Activated CD4-positive, alpha-beta T cell treated with anti-CD3 and anti-CD28 coated beads, Interleukin-2, amount 10 ng/mL, durations not matched to agents 7 days and 5 days (primary cell): Measurements from ENCODE around the gene KCNIP4. TPM values are rescaled to one million over a fixed set of nuclear protein-coding genes. Genes with fewer than 3 reads are reported as not detected.
A peak's percentile ranks its signal among the peaks of the same experiment; 100 is the strongest.

Experiments
- CTCF ChIA-PET: fragments of 350-600 bp; sonication (Branson Sonifier 250); formaldehyde crosslinking; loops from one replicate; lab custom pipeline; 2021; ENCODE audit warnings: antibody characterized with exemption; lab: Charles Lee
- POLR2A ChIA-PET: fragments of 350-600 bp; sonication (Branson Sonifier 250); formaldehyde crosslinking; loops from one replicate; lab custom pipeline; 2021; ENCODE audit warnings: antibody characterized with exemption; lab: Charles Lee
- DNase-seq: peaks from one replicate; pipeline ENCODE4 v3.0.0-alpha.2; 2020
- H3K27ac Mint-ChIP-seq: one replicate; pipeline ENCODE4 v1.8.0; 2021; ENCODE audit warnings: mild to moderate bottlenecking, moderate library complexity, mixed read lengths
- H3K27me3 Mint-ChIP-seq: one replicate; pipeline ENCODE4 v1.8.0; 2021; ENCODE audit warnings: mixed read lengths
- H3K36me3 Mint-ChIP-seq: one replicate; pipeline ENCODE4 v1.8.0; 2021; ENCODE audit warnings: low read depth, mixed read lengths
- H3K4me1 Mint-ChIP-seq: one replicate; pipeline ENCODE4 v1.8.0; 2021; ENCODE audit warnings: mixed read lengths
- H3K4me3 Mint-ChIP-seq: one replicate; pipeline ENCODE4 v1.8.0; 2021; ENCODE audit warnings: mild to moderate bottlenecking, moderate library complexity, mixed read lengths
- H3K9me3 Mint-ChIP-seq: one replicate; pipeline ENCODE4 v1.8.0; 2021; ENCODE audit warnings: mixed read lengths
- total RNA-seq, 2 experiments: library from RNA; stranded (reverse); gene quantifications; one replicate each; pipeline ENCODE4 v1.2.3, GENCODE V29; 2021

Gene KCNIP4
- total RNA-seq, 2 experiments from 2014 or later: not detected

DNA sequence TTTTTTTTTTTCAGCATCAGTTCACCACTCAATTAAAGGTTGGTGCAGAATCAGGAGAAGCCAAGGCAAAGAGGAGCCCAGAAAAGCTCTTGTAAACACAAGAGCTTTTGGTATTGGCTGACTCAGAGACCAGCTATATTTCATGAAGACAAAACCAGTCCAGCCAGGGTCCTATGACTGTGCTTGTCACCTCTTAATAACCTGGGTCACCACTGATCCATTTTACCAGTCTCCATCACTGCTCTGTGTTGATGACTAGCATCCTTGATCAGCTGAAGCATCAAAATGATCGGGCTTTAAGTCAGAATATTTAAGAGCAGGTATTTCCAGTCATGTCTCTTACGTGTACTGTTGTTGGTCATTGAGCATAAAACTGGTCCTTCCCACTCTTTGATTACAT, 1010.4 kb downstream of the KCNIP4 start:
- no peak for DNase-seq
- ChIA-PET POLR2A (no interaction called here), CTCF (no interaction called here)

DNA sequence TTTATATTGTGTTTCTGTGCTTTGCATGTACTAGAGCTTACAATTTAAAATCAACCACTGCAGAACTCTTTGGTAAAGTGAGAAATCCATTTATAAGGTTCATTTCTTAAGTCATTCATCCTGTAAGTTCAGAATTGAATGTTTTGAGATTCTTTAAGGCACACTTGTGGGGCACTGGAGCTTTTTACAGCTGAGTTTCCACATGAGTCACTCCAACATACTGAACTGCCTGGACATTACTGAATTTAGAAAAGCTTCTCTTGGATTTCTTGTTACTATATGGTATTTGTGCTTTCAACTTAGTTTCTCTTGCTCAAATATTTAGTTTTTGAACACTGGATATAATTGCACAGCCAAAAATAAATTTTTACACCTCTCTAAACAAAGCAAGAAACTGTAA, 1022.0 kb downstream of the KCNIP4 start:
- no peak overlapping the region for H3K4me3 Mint-ChIP-seq
- H3K27me3 Mint-ChIP-seq: no peaks in the 10 kb centered on the region
- no peaks in the 10 kb centered on the region for H3K9me3 Mint-ChIP-seq
- no peak overlapping the region for H3K27ac Mint-ChIP-seq
- H3K36me3 Mint-ChIP-seq: no peaks in the 10 kb centered on the region
- ChIA-PET POLR2A (no interaction called here), CTCF (no interaction called here)
- H3K4me1 Mint-ChIP-seq: no peaks in the 10 kb centered on the region
- DNase-seq: no peak

More for the DNA sequence above, 1010.4 kb downstream of the KCNIP4 start:
- Mint-ChIP-seq H3K9me3 (peaks cover 3% of the 10 kb centered on the region), H3K4me3 (no peak overlapping the region), H3K27me3 (no peaks in the 10 kb centered on the region), H3K27ac (no peak overlapping the region), H3K4me1 (no peaks in the 10 kb centered on the region), H3K36me3 (no peaks in the 10 kb centered on the region)

DNA sequence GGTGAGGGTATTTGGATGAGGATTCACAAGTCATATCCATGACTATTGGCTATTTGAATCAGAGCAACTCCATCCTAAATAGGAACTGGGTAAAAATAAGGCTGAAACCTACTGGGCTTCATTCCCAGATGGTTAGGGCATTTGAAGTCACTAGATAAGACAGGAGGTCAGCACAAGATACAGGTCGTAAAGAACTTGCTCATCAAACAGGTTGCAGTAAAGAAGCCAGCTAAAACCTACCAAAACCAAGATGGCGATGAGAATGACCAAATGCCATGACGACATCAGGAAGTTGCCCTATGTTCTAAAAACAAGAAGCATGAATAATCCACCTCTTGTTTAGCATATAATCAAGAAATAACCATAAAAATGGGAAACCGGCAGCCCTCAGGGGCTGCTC, 1023.4 kb downstream of the KCNIP4 start:
- POLR2A ChIA-PET: no interaction called here

DNA sequence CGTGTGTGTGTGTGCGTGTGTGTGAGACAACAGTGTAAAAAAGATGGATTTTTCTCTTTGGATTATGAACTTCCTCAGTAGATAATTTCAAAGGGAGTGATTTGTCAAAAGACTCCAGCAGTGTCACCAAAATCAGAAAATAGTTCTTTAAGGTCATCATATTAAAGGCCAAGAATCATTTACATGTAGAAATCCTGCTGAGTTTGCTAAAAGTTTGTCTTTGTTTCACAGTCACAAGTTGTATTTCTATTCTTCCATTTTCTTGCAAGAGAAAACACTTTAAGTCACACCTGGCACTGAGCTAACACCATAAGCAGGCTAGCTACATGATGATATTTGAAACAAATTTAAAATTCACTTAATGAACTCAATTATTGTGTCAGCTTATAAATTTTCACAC, 1025.6 kb downstream of the KCNIP4 start:
- Mint-ChIP-seq H3K27me3 (no peaks in the 10 kb centered on the region), H3K4me3 (no peak overlapping the region), H3K27ac (no peak overlapping the region), H3K9me3 (peaks cover 6% of the 10 kb centered on the region), H3K36me3 (no peaks in the 10 kb centered on the region), H3K4me1 (no peaks in the 10 kb centered on the region)
- CTCF ChIA-PET: no interaction called here
- no peak for DNase-seq
- POLR2A ChIA-PET: no interaction called here

More for the DNA sequence above, 1023.4 kb downstream of the KCNIP4 start:
- Mint-ChIP-seq H3K27me3 (no peaks in the 10 kb centered on the region), H3K9me3 (peaks cover 6% of the 10 kb centered on the region), H3K4me3 (no peak overlapping the region), H3K36me3 (no peaks in the 10 kb centered on the region), H3K27ac (no peak overlapping the region), H3K4me1 (no peaks in the 10 kb centered on the region)
- CTCF ChIA-PET: no interaction called here
- no peak for DNase-seq

DNA sequence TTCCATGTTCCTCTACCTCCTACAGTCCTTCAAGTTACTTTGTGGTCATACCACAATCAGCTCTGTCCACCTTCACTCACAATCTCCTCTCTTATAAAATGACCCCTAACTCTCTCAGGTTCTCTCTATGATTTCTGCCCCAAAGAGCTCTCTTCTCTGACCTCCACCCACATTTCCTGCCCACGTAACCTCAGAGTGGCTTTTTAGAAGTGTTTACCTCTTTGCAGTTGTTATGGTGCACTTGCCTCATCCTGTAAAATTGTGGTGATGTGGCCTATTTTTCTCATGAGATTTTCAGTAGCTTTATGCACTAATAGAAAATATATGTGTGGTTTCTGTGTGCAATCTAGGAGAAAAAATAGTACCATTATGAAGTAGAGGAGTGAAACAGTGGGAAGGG, 1032.5 kb downstream of the KCNIP4 start:
- Mint-ChIP-seq H3K4me1 (peaks cover 16% of the 10 kb centered on the region), H3K4me3 (no peak overlapping the region), H3K36me3 (no peaks in the 10 kb centered on the region), H3K27me3 (no peaks in the 10 kb centered on the region), H3K27ac (no peak overlapping the region), H3K9me3 (peaks cover 4% of the 10 kb centered on the region)
- DNase-seq: peak; percentile 50
- ChIA-PET CTCF (no interaction called here), POLR2A (no interaction called here)

DNA sequence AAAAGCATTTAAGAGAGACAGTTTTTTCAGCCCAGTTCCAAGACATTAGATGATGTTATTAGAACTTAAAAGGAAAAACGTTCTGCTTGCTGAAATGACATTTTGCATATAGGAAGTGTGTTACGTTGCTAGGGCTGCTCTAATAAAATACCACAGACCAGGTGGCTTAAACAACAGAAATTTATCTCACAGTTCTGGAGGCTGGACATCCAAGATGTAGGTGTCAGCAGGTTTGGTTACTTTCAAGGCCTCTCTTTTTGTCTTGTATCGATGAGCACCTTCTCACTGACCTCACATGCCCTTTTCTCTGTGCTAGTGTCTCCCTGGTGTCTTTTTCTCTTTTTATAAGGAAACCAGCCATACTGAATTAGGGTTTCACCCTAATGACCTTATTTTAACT, 1043.6 kb downstream of the KCNIP4 start:
- no peak overlapping the region for H3K27ac Mint-ChIP-seq
- no peak overlapping the region for H3K4me3 Mint-ChIP-seq
- CTCF ChIA-PET: no interaction called here
- no peak for DNase-seq
- H3K4me1 Mint-ChIP-seq: no peaks in the 10 kb centered on the region
- no peaks in the 10 kb centered on the region for H3K9me3 Mint-ChIP-seq
- POLR2A ChIA-PET: no interaction called here
- H3K36me3 Mint-ChIP-seq: no peaks in the 10 kb centered on the region
- H3K27me3 Mint-ChIP-seq: no peaks in the 10 kb centered on the region

DNA sequence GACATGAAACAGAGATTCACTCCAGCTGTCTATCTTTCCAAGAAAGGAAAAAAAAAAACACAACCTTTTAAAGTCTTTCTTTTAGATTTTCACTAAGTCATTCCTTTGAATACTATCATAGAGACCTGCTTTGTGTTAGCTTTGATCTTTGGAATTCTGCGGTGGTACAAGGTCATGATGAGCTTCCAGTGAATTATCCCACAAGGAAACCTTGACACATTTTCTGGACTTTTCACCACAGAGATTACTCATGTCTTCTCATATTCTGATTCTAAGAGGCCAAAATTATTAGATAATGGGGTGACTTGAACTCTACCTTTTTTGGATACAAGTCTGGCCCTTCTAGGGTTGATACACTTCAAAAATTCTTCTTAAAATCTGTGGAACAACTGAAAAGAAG, 1046.7 kb downstream of the KCNIP4 start:
- H3K27ac Mint-ChIP-seq: no peak overlapping the region
- H3K4me1 Mint-ChIP-seq: no peaks in the 10 kb centered on the region
- no peaks in the 10 kb centered on the region for H3K27me3 Mint-ChIP-seq
- CTCF ChIA-PET: no interaction called here
- DNase-seq: no peak
- POLR2A ChIA-PET: no interaction called here
- H3K36me3 Mint-ChIP-seq: no peaks in the 10 kb centered on the region
- no peak overlapping the region for H3K4me3 Mint-ChIP-seq
- H3K9me3 Mint-ChIP-seq: no peaks in the 10 kb centered on the region

DNA sequence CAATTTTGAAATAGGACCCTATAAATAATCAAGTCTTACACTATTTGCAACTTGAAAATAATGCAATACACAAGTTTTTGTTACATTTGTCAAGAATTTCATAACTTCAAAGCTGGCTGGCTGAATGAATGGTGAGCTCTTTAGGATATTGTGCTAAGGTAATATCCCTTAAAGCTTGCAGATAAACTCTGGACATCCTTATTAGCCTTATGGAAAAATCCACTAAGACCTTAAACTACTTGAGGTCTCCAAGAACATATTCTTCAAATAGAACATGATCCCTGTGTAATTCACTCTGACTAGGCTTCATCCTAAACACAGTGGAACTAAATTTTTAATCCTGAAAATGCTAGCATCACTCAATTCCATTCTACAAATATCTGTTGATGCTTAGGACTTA, 1049.0 kb downstream of the KCNIP4 start:
- Mint-ChIP-seq H3K4me1 (no peaks in the 10 kb centered on the region), H3K4me3 (no peak overlapping the region), H3K27me3 (no peaks in the 10 kb centered on the region), H3K36me3 (no peaks in the 10 kb centered on the region), H3K27ac (no peak overlapping the region), H3K9me3 (no peaks in the 10 kb centered on the region)
- DNase-seq: no peak
- POLR2A ChIA-PET: no interaction called here
- CTCF ChIA-PET: no interaction called here

DNA sequence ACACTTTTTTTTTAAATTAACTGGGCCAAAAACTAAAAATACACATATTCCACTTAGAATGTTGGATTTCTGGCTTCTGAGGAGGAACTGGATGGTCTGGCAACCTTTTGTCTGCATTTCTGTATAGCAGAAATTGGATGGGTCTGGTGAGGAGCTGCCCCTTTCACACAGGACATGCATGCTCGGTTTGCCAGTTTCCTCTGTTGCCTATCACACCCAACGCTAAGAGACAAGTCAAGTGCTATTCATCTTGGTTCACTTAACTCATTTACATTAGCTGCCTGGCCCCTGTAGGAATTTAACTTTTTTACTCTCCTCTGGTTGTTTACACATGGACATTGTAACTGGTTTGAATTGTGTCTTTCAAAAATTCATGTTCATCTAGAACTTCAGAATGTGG, 1052.6 kb downstream of the KCNIP4 start:
- ChIA-PET POLR2A (no interaction called here), CTCF (no interaction called here)
- no peak for DNase-seq
- no peaks in the 10 kb centered on the region for H3K27me3 Mint-ChIP-seq
- H3K27ac Mint-ChIP-seq: no peak overlapping the region
- no peaks in the 10 kb centered on the region for H3K36me3 Mint-ChIP-seq
- no peak overlapping the region for H3K4me3 Mint-ChIP-seq
- peaks cover 3% of the 10 kb centered on the region for H3K9me3 Mint-ChIP-seq
- H3K4me1 Mint-ChIP-seq: no peaks in the 10 kb centered on the region

DNA sequence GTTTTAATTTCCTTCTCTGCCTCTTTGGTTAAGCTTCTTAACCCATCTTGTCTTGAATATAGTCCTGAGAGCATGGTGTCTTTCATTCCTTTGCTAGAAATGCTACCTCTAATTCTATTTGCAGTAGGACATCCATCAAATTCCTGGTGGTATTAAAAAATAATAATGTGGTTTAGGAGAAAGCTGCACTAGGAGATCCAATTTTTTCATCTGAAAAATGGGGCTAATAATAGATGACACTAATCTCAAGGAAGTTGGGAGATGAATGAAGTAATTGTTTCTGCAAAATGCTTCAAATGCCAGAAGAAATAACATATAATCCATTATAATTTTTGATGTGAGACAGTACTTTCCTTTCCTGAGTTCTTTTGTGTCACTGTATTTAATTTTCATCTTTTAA, 1053.4 kb downstream of the KCNIP4 start:
- H3K27me3 Mint-ChIP-seq: no peaks in the 10 kb centered on the region
- H3K9me3 Mint-ChIP-seq: peaks cover 3% of the 10 kb centered on the region
- no peaks in the 10 kb centered on the region for H3K36me3 Mint-ChIP-seq
- no peaks in the 10 kb centered on the region for H3K4me1 Mint-ChIP-seq
- no peak overlapping the region for H3K4me3 Mint-ChIP-seq
- no peak for DNase-seq
- ChIA-PET CTCF (no interaction called here), POLR2A (no interaction called here)
- H3K27ac Mint-ChIP-seq: no peak overlapping the region

DNA sequence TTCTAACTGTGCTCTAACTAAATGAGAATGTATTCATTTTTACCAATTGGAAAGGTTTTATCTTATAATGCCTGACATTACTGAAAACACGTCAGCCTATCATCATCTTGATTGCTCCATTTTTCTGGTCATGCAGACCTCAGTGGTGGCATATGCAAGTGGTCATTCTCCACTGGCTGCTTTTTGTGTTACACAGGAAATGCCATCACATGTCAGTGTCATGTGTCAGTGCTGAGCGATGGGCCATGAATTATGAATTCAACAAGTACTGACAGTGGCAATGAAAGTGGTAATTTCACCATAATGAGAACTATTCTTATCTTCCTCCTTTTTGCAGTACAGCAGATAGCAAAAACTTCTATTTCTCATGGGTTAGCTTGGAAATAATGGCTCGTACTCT, 1057.8 kb downstream of the KCNIP4 start:
- no peaks in the 10 kb centered on the region for H3K27me3 Mint-ChIP-seq

DNA sequence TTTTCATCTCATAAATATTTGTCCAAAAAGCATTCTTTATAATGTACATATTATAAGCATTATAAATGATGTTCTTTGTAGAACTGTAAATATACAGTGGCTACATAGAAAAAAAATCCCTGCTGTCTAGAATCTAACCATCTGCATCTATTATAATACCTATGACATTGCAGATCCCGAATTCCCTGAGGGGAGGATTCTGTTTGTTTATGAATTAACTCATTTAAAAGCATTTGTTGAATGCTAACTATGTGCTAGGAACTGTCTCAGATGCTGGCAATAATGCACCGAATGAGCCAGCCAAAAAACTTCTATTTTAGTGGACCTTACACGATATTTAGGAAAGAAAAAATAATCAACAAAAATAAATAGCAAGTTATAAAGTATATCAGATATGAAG, 1058.7 kb downstream of the KCNIP4 start:
- DNase-seq: no peak
- CTCF ChIA-PET: no interaction called here
- peaks cover 7% of the 10 kb centered on the region for H3K9me3 Mint-ChIP-seq

More for the DNA sequence above, 1057.8 kb downstream of the KCNIP4 start:
- no peak for DNase-seq
- ChIA-PET CTCF (no interaction called here), POLR2A (no interaction called here)
- Mint-ChIP-seq H3K4me1 (no peaks in the 10 kb centered on the region), H3K27ac (no peak overlapping the region), H3K4me3 (no peak overlapping the region), H3K36me3 (no peaks in the 10 kb centered on the region), H3K9me3 (peaks cover 3% of the 10 kb centered on the region)

DNA sequence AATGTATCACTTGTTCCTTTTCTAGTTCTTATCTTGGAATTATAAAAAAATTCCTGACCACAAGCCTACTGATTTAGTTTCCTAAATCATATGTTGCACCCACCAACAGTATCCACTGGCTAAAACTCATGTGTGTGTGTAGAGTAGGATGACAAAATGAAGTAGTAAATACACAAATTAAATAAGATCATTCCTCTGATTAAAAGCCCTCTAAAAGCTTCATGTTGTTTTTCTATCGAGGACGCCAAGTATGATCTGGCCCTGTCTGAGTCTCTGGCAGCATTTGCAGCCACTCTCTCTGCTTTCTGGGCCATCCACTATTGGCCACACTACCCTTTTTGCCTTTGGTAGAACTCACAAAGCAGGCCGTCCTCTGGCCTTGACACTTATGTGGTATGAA, 1064.9 kb downstream of the KCNIP4 start:
- CTCF ChIA-PET: no interaction called here

More for the DNA sequence above, 1058.7 kb downstream of the KCNIP4 start:
- Mint-ChIP-seq H3K4me1 (no peaks in the 10 kb centered on the region), H3K27ac (no peak overlapping the region), H3K27me3 (no peaks in the 10 kb centered on the region), H3K4me3 (no peak overlapping the region), H3K36me3 (no peaks in the 10 kb centered on the region)
- POLR2A ChIA-PET: no interaction called here

DNA sequence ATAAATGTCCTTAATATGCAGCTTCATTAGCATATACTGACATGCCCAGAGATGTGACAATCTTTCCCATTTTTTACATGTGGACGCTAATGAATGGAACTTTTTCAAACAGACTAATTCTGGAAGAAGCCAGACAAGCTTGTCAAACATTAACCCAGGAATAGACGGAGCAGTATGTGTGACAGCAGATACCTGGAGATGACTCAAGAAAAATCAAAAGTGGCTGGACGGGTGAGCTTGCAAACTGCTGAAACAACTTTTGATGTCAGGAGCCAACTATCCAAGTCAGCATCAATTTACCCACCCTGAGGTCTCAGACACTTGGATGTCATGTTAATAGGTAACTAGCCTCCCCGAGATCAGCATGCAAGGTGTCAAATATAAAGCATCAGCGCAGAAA, 1065.3 kb downstream of the KCNIP4 start:
- Mint-ChIP-seq H3K4me3 (no peak overlapping the region), H3K4me1 (no peaks in the 10 kb centered on the region), H3K27me3 (no peaks in the 10 kb centered on the region), H3K36me3 (no peaks in the 10 kb centered on the region), H3K27ac (no peak overlapping the region), H3K9me3 (peaks cover 4% of the 10 kb centered on the region)
- ChIA-PET POLR2A (no interaction called here), CTCF (no interaction called here)
- no peak for DNase-seq

More for the DNA sequence above, 1064.9 kb downstream of the KCNIP4 start:
- POLR2A ChIA-PET: no interaction called here
- no peaks in the 10 kb centered on the region for H3K36me3 Mint-ChIP-seq
- no peaks in the 10 kb centered on the region for H3K4me1 Mint-ChIP-seq
- H3K27ac Mint-ChIP-seq: no peak overlapping the region
- H3K9me3 Mint-ChIP-seq: peaks cover 4% of the 10 kb centered on the region
- H3K27me3 Mint-ChIP-seq: no peaks in the 10 kb centered on the region
- H3K4me3 Mint-ChIP-seq: no peak overlapping the region
- DNase-seq: no peak
